DND-41 (cell line): ENCODE results near the gene UACA.

Source experiments
- ATAC-seq: fragments of 200-7000 bp; cut with Tn5 transposase; 3 replicates; pipeline ENCODE4 v1.9.1; 2021; ENCODE audit warnings: low read depth; ENCODE audit not compliant: insufficient read depth
- DNase-seq: peaks from one replicate; pipeline ENCODE4 v3.0.0-alpha.2; 2020
- H2AFZ ChIP-seq: 2 replicates; pipeline ENCODE4 v1.6.0; 2012; ENCODE audit warnings: low read depth, low read length
- H3K27ac ChIP-seq: 2 replicates; pipeline ENCODE4 v1.5.1; 2012; ENCODE audit warnings: low read length, inconsistent platforms
- H3K27me3 ChIP-seq: fragments of 200-600 bp; sonication (generic); 2 replicates; pipeline ENCODE4 v1.6.0; 2012; ENCODE audit warnings: low read length, mild to moderate bottlenecking, inconsistent platforms; ENCODE audit not compliant: insufficient read depth, poor library complexity
- H3K36me3 ChIP-seq: 2 replicates; pipeline ENCODE4 v1.5.1; 2012; ENCODE audit warnings: low read length, inconsistent platforms; ENCODE audit not compliant: insufficient read depth
- H3K4me1 ChIP-seq: 2 replicates; pipeline ENCODE4 v1.5.1; 2012; ENCODE audit warnings: mild to moderate bottlenecking, low read length; ENCODE audit not compliant: insufficient read depth
- H3K4me2 ChIP-seq: 2 replicates; pipeline ENCODE4 v1.6.0; 2012; ENCODE audit warnings: mild to moderate bottlenecking, moderate library complexity, low read length, inconsistent platforms; ENCODE audit not compliant: insufficient read depth
- H3K4me3 ChIP-seq, 2 experiments: fragments of 200-600 bp in 1 of 2; shearing (Covaris generic) in 1 of 2; 2 replicates each; pipeline ENCODE4 v1.5.1; 2012 to 2016; ENCODE audit warnings: inconsistent platforms in 2 of 2, low read length in 2 of 2, mild to moderate bottlenecking in 2 of 2, low read depth in 1 of 2, moderate library complexity in 1 of 2
- H3K79me2 ChIP-seq: 2 replicates; pipeline ENCODE4 v1.6.0; 2012; ENCODE audit warnings: low read length, inconsistent platforms; ENCODE audit not compliant: insufficient read depth
- H3K9ac ChIP-seq: 2 replicates; pipeline ENCODE4 v1.6.0; 2012; ENCODE audit warnings: low read depth, mild to moderate bottlenecking, inconsistent platforms, low read length, moderate library complexity
- H3K9me3 ChIP-seq: 2 replicates; pipeline ENCODE4 v1.5.1; 2012; ENCODE audit warnings: low read length, moderate library complexity, mild to moderate bottlenecking, inconsistent platforms; ENCODE audit not compliant: insufficient read depth, severe bottlenecking
- H4K20me1 ChIP-seq: 2 replicates; pipeline ENCODE4 v1.6.0; 2012; ENCODE audit warnings: low read length; ENCODE audit not compliant: insufficient read depth
- EZH2 ChIP-seq: IDR thresholded peaks from 3 replicates; pipeline ENCODE4 v1.6.1; 2012; ENCODE audit warnings: borderline replicate concordance, low read depth, mild to moderate bottlenecking, moderate library complexity, low read length, inconsistent platforms; ENCODE audit not compliant: severe bottlenecking
- TF ChIP-seq, protein P1 (sequence below): IDR thresholded peaks from 2 replicates; pipeline ENCODE4 v1.5.1; 2012; ENCODE audit warnings: borderline replicate concordance, low read length, moderate library complexity, mild to moderate bottlenecking; ENCODE audit not compliant: poor library complexity, severe bottlenecking; ENCODE audit errors: extremely low read depth

UACA gene

DNA sequence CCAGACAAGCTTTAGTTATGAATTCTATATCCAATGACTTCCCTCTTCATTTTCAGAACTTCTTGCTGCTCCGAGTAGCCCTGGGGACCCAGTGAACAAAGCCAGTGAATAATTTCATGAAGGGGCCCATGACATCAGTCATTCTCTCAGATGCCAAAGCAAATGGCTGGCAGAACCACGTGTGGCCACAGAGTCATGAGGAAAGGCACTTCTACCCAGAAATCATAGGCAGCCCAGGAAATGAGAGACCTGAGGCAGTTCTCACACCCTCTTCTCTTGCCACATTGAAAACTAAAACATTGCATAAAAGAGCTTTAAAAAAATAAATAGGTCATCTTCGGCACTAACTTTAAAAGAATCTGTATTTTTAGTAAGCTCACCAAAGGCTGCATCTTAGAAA lies 4.3 kb upstream of the UACA start:
- H2AFZ ChIP-seq, result no peak overlapping the region
- no peaks in the 10 kb centered on the region for H3K27me3 ChIP-seq
- DNase-seq (no peak), ATAC-seq (no peak)
- H3K4me1 ChIP-seq, result no peaks in the 10 kb centered on the region
- no peaks in the 10 kb centered on the region for H3K79me2 ChIP-seq
- H3K4me3 ChIP-seq, result no peak overlapping the region
- no peak overlapping the region for H3K4me2 ChIP-seq
- no peak overlapping the region for H3K9ac ChIP-seq
- H3K36me3 ChIP-seq, result no peaks in the 10 kb centered on the region
- no peak for TF ChIP-seq EZH2
- TF ChIP-seq, protein P1, sequence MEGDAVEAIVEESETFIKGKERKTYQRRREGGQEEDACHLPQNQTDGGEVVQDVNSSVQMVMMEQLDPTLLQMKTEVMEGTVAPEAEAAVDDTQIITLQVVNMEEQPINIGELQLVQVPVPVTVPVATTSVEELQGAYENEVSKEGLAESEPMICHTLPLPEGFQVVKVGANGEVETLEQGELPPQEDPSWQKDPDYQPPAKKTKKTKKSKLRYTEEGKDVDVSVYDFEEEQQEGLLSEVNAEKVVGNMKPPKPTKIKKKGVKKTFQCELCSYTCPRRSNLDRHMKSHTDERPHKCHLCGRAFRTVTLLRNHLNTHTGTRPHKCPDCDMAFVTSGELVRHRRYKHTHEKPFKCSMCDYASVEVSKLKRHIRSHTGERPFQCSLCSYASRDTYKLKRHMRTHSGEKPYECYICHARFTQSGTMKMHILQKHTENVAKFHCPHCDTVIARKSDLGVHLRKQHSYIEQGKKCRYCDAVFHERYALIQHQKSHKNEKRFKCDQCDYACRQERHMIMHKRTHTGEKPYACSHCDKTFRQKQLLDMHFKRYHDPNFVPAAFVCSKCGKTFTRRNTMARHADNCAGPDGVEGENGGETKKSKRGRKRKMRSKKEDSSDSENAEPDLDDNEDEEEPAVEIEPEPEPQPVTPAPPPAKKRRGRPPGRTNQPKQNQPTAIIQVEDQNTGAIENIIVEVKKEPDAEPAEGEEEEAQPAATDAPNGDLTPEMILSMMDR, result no peak
- no peaks in the 10 kb centered on the region for H4K20me1 ChIP-seq
- no peak overlapping the region for H3K27ac ChIP-seq
- no peaks in the 10 kb centered on the region for H3K9me3 ChIP-seq

DNA sequence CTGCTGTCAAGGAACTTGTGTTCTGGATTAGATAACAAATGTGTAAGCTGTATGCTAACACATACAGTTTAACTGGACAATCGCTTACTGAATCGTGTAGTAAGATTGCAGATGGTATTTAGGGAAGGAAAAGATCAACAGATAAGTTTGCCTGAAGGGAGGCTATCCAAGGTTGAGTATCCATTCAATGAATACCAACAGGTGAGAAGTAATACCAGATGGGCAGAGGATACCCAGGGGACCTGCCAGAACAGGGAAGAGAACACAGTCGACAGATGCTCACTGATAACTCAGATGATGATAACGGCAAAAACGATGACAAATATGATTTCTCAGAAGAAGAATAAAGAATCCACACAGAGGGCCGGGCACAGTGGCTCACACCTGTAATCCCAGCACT lies 3.2 kb upstream of the UACA start:
- DNase-seq, result no peak
- Histone ChIP-seq H3K27ac (no peak overlapping the region), H3K4me1 (no peaks in the 10 kb centered on the region), H3K9ac (no peak overlapping the region), H3K4me2 (no peak overlapping the region), H3K9me3 (no peaks in the 10 kb centered on the region), H2AFZ (no peak overlapping the region), H4K20me1 (no peaks in the 10 kb centered on the region), H3K36me3 (no peaks in the 10 kb centered on the region), H3K79me2 (no peaks in the 10 kb centered on the region), H3K27me3 (no peaks in the 10 kb centered on the region), H3K4me3 (no peak overlapping the region)
- ATAC-seq, result no peak
- TF ChIP-seq, protein P1, result no peak
- TF ChIP-seq EZH2, result no peak

DNA sequence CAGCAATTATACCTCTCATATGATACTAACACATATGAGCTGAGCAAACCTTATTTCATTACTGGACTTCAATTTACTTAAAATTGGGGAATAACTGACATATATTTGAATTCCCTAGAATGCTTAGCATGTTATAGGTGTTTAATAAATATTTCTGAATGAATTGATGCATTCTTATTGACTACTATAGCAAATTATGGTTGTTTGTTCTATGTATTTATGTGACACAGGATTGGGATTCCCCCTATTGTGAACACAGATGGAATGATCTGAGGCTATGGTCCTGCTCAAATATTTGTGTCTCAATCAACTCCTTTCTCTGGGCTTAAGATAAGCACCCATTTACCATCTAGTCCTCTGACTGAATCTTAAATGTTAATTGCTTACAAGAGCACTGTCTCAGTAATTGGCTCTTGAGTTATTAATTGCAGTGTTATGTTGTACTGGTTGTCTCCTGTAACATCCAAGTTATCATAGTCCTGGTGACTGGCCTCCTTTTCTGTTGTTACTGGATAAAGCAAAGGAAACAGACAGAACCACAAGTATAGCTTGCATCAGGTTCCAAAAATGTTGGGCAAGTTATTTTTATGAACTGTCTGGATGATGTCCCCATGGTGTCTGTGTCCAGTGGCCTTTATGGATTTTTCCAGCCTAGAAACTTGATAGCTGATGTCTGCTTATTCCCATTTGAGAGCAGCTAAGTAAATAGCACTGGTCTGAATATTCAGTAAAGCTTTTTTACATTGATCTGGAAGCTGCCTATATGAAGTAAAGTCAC lies 2.3 kb upstream of the UACA start:
- TF ChIP-seq EZH2, result no peak
- TF ChIP-seq, protein P1, result no peak
- DNase-seq, result no peak
- no peak for ATAC-seq
- Histone ChIP-seq H3K27me3 (no peaks in the 10 kb centered on the region), H3K79me2 (no peaks in the 10 kb centered on the region), H2AFZ (no peak overlapping the region), H3K4me3 (no peak overlapping the region), H3K9me3 (no peaks in the 10 kb centered on the region), H4K20me1 (no peaks in the 10 kb centered on the region), H3K4me2 (no peak overlapping the region), H3K4me1 (no peaks in the 10 kb centered on the region), H3K36me3 (no peaks in the 10 kb centered on the region), H3K27ac (no peak overlapping the region), H3K9ac (no peak overlapping the region)
